Measurements from ENCODE around the gene PDCD1.

The PDCD1 gene

GRCh38 chr2:241844831-241845578, 13.7 kb downstream of the PDCD1 start:
- Histone ChIP-seq H3K4me3 (replicated peaks; ENCODE audit: low read depth, low read length) (no peak overlapping the region), H3K27me3 (replicated peaks; ENCODE audit: control insufficient read depth, insufficient read depth, low read length) (no peaks in the 10 kb centered on the region), H3K36me3 (ENCODE audit: control insufficient read depth, insufficient read depth, low read length) (no peaks in the 10 kb centered on the region)
- TF ChIP-seq CTCF (IDR thresholded peaks at IDR 0.05; ENCODE audit: insufficient read depth, low read length, poor library complexity, severe bottlenecking), result no peak
- peak; percentile 16 for DNase-seq (ENCODE audit: extremely low read depth, insufficient read length)

GRCh38 chr2:241844066-241844728, 14.5 kb downstream of the PDCD1 start:
- DNase-seq (ENCODE audit: extremely low read depth, insufficient read length), result peak; percentile 88
- H3K4me3 ChIP-seq (replicated peaks; ENCODE audit: low read depth, low read length), result peak overlapping the region; percentile 49
- no peaks in the 10 kb centered on the region for H3K36me3 ChIP-seq (ENCODE audit: control insufficient read depth, insufficient read depth, low read length)
- no peak for TF ChIP-seq CTCF (IDR thresholded peaks at IDR 0.05; ENCODE audit: insufficient read depth, low read length, poor library complexity, severe bottlenecking)
- no peaks in the 10 kb centered on the region for H3K27me3 ChIP-seq (replicated peaks; ENCODE audit: control insufficient read depth, insufficient read depth, low read length)

DNA sequence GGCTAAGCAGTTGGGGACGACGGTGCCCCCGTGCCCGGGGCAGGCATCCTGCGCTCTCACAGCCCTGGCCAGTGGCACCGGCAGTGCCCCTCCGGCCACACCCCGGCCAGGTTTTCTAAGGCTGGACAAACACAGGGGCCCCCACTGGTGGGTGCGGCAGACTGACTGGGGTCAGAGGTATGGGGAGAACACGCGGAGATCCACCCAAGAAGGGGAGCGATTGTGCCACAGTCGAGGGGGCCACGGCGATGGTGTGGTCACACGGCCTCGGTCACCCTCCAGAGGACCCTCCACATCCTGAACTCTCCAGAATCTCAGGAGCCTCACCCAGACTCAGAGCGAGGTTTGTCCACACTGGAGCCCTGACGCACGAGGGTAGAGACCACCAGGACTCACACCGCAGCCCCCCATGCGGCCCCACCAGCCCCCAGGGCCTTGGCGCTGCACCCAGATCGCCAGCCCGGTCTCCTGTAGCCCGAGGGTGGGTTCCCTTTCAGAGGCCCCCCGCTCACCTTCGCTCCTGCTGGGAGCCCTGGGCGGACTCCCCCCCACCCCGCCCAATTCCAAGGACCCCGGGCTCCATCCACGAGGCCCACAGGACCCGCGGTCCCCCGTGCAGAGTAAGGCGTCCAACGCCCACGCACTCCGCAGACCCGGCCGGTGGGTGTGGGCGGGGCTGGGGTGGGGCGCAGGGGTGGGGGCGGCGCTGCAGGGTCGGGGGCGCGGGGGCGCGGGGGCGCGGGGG, 15.2 kb downstream of the PDCD1 start:
- TF ChIP-seq CTCF (IDR thresholded peaks at IDR 0.05; ENCODE audit: insufficient read depth, low read length, poor library complexity, severe bottlenecking), result no peak
- no peaks in the 10 kb centered on the region for H3K27me3 ChIP-seq (replicated peaks; ENCODE audit: control insufficient read depth, insufficient read depth, low read length)
- DNase-seq (ENCODE audit: extremely low read depth, insufficient read length), result peak; percentile 9
- peak overlapping the region; percentile 42 for H3K4me3 ChIP-seq (replicated peaks; ENCODE audit: low read depth, low read length)
- H3K36me3 ChIP-seq (ENCODE audit: control insufficient read depth, insufficient read depth, low read length), result no peaks in the 10 kb centered on the region

DNA sequence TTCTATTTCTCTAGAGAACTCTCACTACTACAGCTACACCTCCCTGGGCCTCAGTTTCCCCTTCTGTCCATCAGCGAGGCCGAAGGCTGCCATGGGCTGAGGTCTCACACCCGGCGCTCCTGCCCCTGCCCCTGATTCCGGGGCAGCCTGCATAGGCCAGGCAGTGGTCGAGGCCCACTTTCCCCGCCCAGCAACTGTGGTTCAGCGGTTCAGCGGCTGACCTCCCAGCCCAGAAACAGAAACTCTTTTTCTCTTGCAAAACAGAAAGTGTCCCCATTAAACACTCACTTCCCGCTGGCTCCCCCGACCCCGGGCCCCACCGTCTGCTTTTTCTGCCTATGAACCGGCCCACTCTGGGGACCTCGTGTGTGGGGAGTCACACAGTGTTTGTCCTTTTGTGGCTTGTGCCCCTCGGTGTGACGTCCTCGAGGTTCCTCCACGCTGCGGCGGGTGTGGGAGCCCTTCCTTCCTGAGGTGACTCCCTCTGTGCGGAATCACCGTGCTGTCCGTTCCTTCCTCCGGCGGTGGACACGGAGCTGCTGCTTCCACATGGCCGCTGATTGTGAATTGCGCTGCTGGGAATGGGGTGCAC, 16.0 kb downstream of the PDCD1 start:
- Histone ChIP-seq H3K4me3 (replicated peaks; ENCODE audit: low read depth, low read length) (peak overlapping the region; percentile 42), H3K27me3 (replicated peaks; ENCODE audit: control insufficient read depth, insufficient read depth, low read length) (no peaks in the 10 kb centered on the region), H3K36me3 (ENCODE audit: control insufficient read depth, insufficient read depth, low read length) (no peaks in the 10 kb centered on the region)
- DNase-seq (ENCODE audit: extremely low read depth, insufficient read length), result peak; percentile 61
- no peak for TF ChIP-seq CTCF (IDR thresholded peaks at IDR 0.05; ENCODE audit: insufficient read depth, low read length, poor library complexity, severe bottlenecking)

DNA sequence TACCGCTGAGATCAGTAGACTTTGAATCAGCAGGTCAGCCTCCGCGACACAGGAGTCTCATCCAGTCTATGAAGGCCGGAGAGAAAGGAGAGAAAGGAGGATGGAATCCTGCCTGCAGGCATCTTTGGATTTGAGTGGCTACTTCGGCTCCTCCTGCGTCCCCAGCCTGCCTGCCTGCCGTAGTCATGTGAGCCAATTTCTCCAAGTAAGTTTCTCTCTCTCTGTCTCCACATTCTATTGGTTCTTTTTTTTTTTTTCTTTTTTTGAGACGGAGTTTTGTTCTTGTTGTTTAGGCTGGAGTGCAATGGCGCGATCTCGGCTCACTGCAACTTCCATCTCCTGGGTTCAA, 16.7 kb downstream of the PDCD1 start:
- TF ChIP-seq CTCF (IDR thresholded peaks at IDR 0.05; ENCODE audit: insufficient read depth, low read length, poor library complexity, severe bottlenecking), result no peak
- no peak for DNase-seq (ENCODE audit: extremely low read depth, insufficient read length)
- no peak overlapping the region for H3K4me3 ChIP-seq (replicated peaks; ENCODE audit: low read depth, low read length)

More for the DNA sequence above, 16.7 kb downstream of the PDCD1 start:
- no peaks in the 10 kb centered on the region for H3K27me3 ChIP-seq (replicated peaks; ENCODE audit: control insufficient read depth, insufficient read depth, low read length)
- H3K36me3 ChIP-seq (ENCODE audit: control insufficient read depth, insufficient read depth, low read length), result no peaks in the 10 kb centered on the region

All from GM06990 (cell line).